K562 (cell line): Measurements from ENCODE around the gene TYSND1.

Experiments
- JUNB ChIP-seq: fragments of 450-650 bp; formaldehyde crosslinking; conservative IDR thresholded peaks from 2 replicates; pipeline ENCODE4 v1.4.0; 2020; ENCODE audit warnings: mild to moderate bottlenecking
- POLR2A ChIP-seq: fragments of 450-650 bp; conservative IDR thresholded peaks from 2 replicates; pipeline ENCODE4 v1.6.1; 2016
- RBM22 ChIP-seq: fragments of 200-400 bp; formaldehyde crosslinking; IDR thresholded peaks from 2 replicates; pipeline ENCODE4 v1.6.1; 2018; ENCODE audit warnings: low read length, low read depth; ENCODE audit not compliant: poor library complexity, severe bottlenecking
- REST ChIP-seq, 2 experiments: fragments of 450-650 bp; formaldehyde crosslinking in 1 of 2; IDR thresholded peaks; 2 replicates each; pipeline versions ENCODE4 v1.4.0 to v1.6.1; 2014 to 2020; ENCODE audit warnings: mild to moderate bottlenecking in 2 of 2, borderline replicate concordance in 1 of 2, low read depth in 1 of 2
- SIN3A ChIP-seq, 2 experiments: fragments of 150-350 bp in 1 of 2; IDR thresholded peaks; 2 replicates each; pipeline ENCODE4 v1.6.1; 2011 to 2016; ENCODE audit warnings: borderline replicate concordance in 2 of 2, low read depth in 2 of 2, low read length in 2 of 2, mild to moderate bottlenecking in 2 of 2, moderate library complexity in 2 of 2; ENCODE audit not compliant: control insufficient read depth in 1 of 2
- ZKSCAN1 ChIP-seq: fragments of 150-350 bp; IDR thresholded peaks from 2 replicates; pipeline ENCODE4 v1.6.1; 2016; ENCODE audit warnings: low read depth, low read length

DNA sequence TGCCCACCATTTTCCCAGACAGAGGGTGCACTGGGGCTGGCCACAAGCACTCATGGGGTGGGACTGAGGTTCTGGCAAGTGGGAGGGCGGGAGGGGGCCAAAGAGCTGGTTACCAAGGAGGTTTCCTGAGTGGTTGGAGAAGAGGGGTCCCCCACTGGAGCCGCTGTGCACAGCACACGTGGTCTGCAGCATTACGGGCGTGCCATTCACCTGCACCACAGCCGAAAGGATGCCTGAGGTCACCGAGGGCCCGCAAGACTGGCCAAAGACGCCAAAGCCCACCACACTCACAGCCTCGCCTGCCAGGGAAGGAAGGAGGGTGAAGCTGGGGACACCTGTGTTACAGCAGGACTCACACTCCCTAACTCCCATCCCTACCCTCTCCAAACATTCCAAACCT is 3.9 kb downstream of the TYSND1 start:
- TF ChIP-seq POLR2A (no peak), JUNB (CRISPR knock-in tag) (no peak), REST (IDR thresholded peaks at IDR 0.05; ENCODE audit: borderline replicate concordance) (no peak), REST (CRISPR knock-in tag; IDR thresholded peaks at IDR 0.05; ENCODE audit: low read depth) (no peak), ZKSCAN1 (no peak), SIN3A (IDR thresholded peaks at IDR 0.05; ENCODE audit: borderline replicate concordance in 2 of 2, control insufficient read depth in 1 of 2, low read depth in 2 of 2, low read length in 2 of 2) (no peak), RBM22 (no peak)
